ENCODE results near the gene DOCK10. TPM values are rescaled to one million over a fixed set of nuclear protein-coding genes. Genes with fewer than 3 reads are reported as not detected.

Gene DOCK10
- total RNA-seq, 1 experiment from 2014 or later, result 5.8 TPM

- peaks cover 5% of the 10 kb centered on the region; the same call in 1 of the 2 replicates for H3K9me3 ChIP-seq (ENCODE audit: control insufficient read depth, insufficient read depth, low read depth, low read length)
- ChIA-PET CTCF (no interaction called here), POLR2A (no interaction called here)
- no peak for DNase-seq (ENCODE audit: low read depth, low spot score)
- H3K27me3 ChIP-seq (ENCODE audit: control insufficient read depth, insufficient read depth, low read length), result no peaks in the 10 kb centered on the region
- H3K27ac ChIP-seq (ENCODE audit: low read length), result no peak overlapping the region
- in situ Hi-C loops (cut with HindIII; ENCODE audit: low pct_unique_long_range_greater_than_20kb, low sequenced_read_pairs) (no loop called here), intact Hi-C loops (cut with micrococcal nuclease; ENCODE audit: unreplicated experiment) (no loop called here)
- no peak overlapping the region for H3K4me3 ChIP-seq (ENCODE audit: low read depth in 2 of 2, low read length in 2 of 2)
- no peaks in the 10 kb centered on the region for H3K4me1 ChIP-seq (ENCODE audit: control insufficient read depth, insufficient read depth, low read length)
- no peak for TF ChIP-seq POLR2AphosphoS5 (IDR thresholded peaks at IDR 0.05; ENCODE audit: low read depth, low read length)
- TF ChIP-seq TCF7L2 (IDR thresholded peaks at IDR 0.05; ENCODE audit: low read depth, low read length), result no peak
- no peak for TF ChIP-seq REST (IDR thresholded peaks at IDR 0.05; ENCODE audit: insufficient read depth in 1 of 2, low read depth in 2 of 2, low read length in 1 of 2)
- no peak for TF ChIP-seq SIN3A (IDR thresholded peaks at IDR 0.05; ENCODE audit: borderline replicate concordance, insufficient read depth, low read depth, low read length)
- no peak for TF ChIP-seq CTCF (IDR thresholded peaks at IDR 0.05)
- BruUV-seq (replicated peaks), result no TSS peak
- no peak for ATAC-seq
- no peaks in the 10 kb centered on the region for H3K36me3 ChIP-seq (ENCODE audit: control insufficient read depth, insufficient read depth, low read length)
Observed at GRCh38 chr2:224757934-224758548, 284.2 kb downstream of the DOCK10 start.

- no peak for ATAC-seq
- ChIA-PET POLR2A (interaction anchor here (0.6 kb wide), 1 partner anchor 63 kb away, joined by 3 read pairs; no protein-coding TSS in a partner anchor), CTCF (no interaction called here)
- in situ Hi-C loops (cut with HindIII; ENCODE audit: low pct_unique_long_range_greater_than_20kb, low sequenced_read_pairs) (no loop called here), intact Hi-C loops (cut with micrococcal nuclease; ENCODE audit: unreplicated experiment) (no loop called here)
- Histone ChIP-seq H3K27ac (ENCODE audit: low read length) (no peak overlapping the region), H3K36me3 (ENCODE audit: control insufficient read depth, insufficient read depth, low read length) (no peaks in the 10 kb centered on the region), H3K9me3 (ENCODE audit: control insufficient read depth, insufficient read depth, low read depth, low read length) (peaks cover 5% of the 10 kb centered on the region; the same call in 1 of the 2 replicates), H3K27me3 (ENCODE audit: control insufficient read depth, insufficient read depth, low read length) (no peaks in the 10 kb centered on the region), H3K4me1 (ENCODE audit: control insufficient read depth, insufficient read depth, low read length) (no peaks in the 10 kb centered on the region), H3K4me3 (ENCODE audit: low read depth in 2 of 2, low read length in 2 of 2) (no peak overlapping the region)
- no peak for DNase-seq (ENCODE audit: low read depth, low spot score)
- TF ChIP-seq CTCF (IDR thresholded peaks at IDR 0.05) (no peak), TCF7L2 (IDR thresholded peaks at IDR 0.05; ENCODE audit: low read depth, low read length) (no peak), POLR2AphosphoS5 (IDR thresholded peaks at IDR 0.05; ENCODE audit: low read depth, low read length) (no peak), REST (IDR thresholded peaks at IDR 0.05; ENCODE audit: insufficient read depth in 1 of 2, low read depth in 2 of 2, low read length in 1 of 2) (no peak), SIN3A (IDR thresholded peaks at IDR 0.05; ENCODE audit: borderline replicate concordance, insufficient read depth, low read depth, low read length) (no peak)
- BruUV-seq (replicated peaks), result no TSS peak
Observed at GRCh38 chr2:224753743-224754540, 288.3 kb downstream of the DOCK10 start.

Measured in Panc1 (cell line).